ENCODE data around the gene WASHC2A.
"Not testable (repeated sequence)": the region's sequence is repeated elsewhere in the genome, so short reads cannot be mapped to it uniquely, and the experiment has no call there.

WASHC2A gene

DNA sequence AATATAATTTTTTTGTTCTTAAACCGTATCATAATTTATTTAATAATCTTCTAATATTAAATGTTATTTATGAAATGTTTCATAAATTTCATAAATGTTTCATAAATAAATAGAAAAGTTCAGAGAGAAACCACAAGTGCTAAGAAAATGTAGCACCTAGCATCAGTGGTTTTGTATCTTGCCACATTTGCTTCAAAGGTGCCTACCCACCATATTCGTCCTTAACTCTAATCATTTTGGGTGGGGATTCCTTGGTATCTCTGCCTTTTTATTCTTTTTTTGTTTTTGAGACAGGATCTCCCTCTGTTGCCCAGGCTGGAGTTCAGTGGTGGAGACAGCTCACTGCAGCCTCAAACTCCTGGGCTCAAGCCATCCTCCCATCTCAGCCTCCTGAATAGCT, 7.4 kb downstream of the WASHC2A start:
- not testable (repeated sequence) for DNase-seq

DNA sequence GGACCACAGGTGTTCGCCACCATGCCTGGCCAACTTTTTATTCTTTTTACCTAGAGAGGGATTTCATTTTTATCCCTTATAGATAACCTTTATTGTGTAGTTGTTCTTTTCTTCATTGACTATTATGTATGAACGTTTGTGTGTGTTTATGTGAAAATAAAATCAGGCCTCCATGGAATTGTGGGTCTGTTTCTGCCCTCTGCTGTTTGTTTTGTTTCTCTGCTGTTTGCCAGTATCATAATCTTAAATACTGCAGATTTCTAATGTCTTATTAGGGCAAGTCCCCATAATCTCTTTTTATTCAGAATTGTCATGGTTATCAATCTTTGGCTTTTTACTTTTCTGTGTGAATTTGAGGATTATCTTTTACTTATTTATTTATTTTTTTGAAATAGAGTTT, 7.8 kb downstream of the WASHC2A start:
- not testable (repeated sequence) for DNase-seq

- not testable (repeated sequence) for DNase-seq
Measured at GRCh38 chr10:50091304-50091703, 23.6 kb downstream of the WASHC2A start.

DNA sequence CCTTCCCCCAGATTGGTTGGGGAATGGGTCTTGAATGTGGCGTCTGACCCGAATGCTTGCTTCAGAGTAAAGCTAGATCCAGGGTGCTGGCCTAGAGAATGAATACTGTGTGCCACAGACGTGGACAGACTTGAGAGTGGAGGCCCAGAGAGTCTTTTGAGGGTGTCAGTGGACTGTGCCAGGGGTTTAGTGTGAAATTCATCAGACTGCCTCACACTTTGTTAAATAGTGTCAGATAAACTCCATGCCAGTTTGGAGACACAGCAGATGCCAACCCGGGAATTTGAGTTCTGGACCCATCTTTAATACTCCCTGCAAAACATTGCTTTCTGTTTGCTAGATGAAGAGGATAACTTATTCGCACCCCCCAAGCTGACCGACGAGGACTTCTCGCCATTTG, 25.2 kb downstream of the WASHC2A start:
- not testable (repeated sequence) for DNase-seq

- DNase-seq, result not testable (repeated sequence)
Measured at GRCh38 chr10:50094630-50095029, 26.9 kb downstream of the WASHC2A start.

DNA sequence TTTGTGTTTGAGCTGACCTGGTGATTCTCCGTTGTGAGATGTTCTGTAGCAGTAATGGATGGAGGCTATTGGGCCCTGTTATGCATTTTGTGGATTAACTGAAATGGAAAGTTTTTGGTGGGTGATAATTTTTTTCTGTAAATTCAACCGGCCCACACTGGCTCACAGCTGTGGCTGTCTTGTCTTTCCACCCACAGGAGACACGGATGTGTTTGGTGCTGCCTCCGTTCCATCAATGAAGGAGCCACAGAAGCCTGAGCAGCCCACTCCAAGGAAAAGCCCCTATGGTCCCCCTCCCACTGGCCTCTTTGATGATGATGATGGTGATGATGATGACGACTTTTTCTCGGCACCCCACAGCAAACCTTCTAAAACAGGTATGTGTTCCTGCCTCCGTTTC, 27.6 kb downstream of the WASHC2A start:
- not testable (repeated sequence) for DNase-seq

- not testable (repeated sequence) for DNase-seq
Measured at GRCh38 chr10:50096722-50097121, 29.0 kb downstream of the WASHC2A start.

DNA sequence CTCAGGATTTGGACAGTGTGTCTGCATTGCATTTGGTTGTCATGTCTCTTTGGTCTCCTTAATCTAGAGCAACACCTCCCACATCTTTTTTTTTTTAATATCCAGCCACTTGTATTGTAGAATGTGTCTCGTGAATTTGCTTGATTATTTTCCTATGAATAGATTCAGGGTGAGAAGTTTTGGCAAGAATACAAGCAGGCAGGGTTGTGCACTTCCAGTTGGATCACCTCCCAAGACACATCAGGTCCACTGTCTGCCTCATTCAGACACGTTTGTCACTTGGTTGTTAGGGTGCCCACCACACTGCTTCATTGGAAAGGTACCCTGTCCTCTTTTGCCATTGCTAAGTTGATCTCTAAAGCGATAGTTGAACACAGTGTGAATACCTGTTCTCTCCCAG, 30.9 kb downstream of the WASHC2A start:
- not testable (repeated sequence) for DNase-seq

- not testable (repeated sequence) for DNase-seq
Measured at GRCh38 chr10:50101139-50101582, 33.4 kb downstream of the WASHC2A start.

DNA sequence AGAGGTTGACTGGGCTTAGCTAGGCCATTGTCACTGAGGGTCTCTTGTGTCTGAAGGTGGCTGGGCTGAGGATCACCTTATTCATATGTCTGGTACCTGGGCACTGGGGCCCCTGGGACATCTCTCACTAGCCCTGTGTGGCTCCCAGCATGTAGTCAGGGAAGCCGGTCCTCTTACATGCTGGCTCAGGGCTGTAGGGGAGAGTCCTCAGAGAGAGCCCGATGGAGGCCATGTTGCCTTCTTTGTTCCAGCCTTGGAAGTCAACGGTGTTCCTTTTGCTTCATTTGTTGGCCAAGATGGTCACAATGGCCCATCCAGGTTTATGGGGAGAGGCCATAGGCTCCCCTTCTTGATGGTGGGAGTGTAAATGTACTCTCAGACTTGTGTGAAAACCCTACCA, 34.0 kb downstream of the WASHC2A start:
- DNase-seq, result not testable (repeated sequence)

DNA sequence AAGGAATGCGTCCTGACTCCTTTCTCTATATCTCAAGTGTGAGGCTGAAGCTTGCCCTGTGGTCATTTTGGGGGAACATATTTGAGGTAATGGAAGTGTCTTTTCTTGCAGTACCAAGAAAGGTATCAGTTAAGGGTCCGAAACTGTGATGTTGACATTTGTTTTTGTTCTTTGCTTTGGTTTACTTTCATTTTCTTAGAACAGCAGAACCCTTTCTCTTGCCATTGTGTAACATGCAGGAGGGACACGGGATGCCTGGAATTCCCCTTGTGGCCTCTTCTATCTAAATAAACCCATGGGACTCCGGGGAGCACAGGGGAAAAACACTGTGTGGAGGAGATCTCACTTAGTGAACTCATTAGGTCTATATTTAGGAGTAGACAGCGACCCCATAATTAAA, 34.5 kb downstream of the WASHC2A start:
- not testable (repeated sequence) for DNase-seq

DNA sequence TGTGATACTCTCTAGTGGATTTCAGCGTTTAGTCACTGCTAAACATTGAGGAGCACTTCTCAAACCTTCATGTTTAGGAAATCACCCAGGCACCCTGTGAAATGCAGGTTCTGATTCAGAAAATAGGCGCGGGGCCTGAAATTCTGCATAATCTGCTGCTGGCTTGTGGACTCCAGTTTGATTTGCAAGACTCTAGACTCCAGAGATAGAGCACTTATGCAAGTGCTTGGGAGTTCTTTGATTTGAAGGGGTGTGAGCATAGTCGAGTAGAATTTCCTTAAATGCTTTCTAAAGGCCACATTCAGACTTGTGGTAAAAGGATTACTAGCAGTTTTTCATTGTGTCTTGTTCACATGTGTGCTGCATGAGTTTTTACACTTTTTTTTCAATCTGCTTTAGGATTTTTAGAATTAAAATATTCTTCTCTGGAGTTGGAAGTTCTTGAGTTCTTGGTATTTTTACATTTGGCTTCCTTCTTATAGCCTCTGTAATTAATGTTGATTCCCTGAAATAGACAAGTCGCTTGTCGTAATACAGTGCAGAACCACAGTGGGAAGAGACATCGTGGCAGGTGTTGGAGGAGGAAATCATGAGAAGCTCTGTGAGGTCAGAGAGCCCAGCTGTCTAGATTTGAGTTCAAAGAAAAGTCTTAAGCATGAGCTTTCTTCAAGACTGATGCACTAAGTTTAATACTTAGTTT, 41.4 kb downstream of the WASHC2A start:
- DNase-seq, result not testable (repeated sequence)

GRCh38 chr10:50112419-50113112, 44.8 kb downstream of the WASHC2A start:
- not testable (repeated sequence) for DNase-seq

- not testable (repeated sequence) for DNase-seq
Measured at GRCh38 chr10:50126765-50127164, 59.0 kb downstream of the WASHC2A start.

DNA sequence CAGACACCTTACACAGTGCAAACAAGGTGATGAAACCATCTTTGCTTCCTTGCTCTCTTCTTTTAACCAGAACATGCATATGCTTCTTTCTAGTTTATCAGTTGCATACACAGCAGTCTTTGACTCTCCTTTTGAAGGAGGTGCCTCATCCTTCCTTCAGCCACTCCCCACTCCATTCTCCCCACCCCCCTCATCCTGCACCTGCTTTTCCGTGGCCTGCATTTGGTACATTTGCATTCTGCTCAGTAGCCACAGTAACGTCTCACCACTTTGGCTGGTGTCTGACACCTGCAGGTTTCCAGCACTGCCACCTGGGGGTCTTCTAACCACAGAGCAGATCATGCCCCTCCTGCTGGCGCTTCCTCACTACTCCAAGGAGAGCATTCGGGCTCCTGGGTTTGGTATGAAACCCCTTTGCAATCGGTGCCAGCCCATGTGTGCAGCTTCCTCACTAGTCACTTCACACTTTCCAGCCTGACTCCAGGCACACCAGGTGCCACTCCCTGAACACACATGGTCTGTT, 60.1 kb downstream of the WASHC2A start:
- DNase-seq, result not testable (repeated sequence)

DNA sequence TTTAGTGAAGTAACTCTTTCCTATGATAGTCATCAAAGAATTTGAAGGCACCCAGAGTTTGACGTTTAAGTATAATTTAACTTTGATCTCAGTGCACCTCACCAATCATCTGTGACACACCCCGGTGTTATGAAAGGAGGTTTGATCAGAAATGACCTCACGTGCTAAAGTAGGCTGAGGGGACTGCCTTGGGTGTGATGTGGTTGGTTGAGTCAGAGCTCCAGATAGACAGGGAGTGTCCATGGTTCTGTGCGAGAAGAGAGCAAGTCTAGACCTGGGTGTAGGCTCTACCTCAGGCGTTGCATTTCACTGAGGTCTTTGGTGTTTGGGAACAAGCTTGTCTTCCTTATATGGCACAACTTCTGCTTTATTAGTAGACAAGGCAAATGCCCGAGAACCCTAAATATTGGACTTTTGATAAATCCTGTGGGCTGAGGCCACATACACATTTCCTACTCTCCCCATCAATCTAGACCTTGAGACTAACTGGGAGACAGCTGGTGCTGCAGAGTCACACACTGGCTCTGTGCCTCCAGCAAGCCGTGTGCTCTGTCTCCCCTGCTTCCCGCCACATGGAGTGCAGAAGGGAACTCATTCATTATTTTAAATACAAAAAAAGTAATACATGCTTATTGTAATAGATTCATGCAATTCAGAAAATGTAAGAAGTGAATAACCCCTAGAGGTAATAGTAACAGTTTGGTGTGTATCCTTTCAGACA, 63.7 kb downstream of the WASHC2A start:
- not testable (repeated sequence) for DNase-seq

DNA sequence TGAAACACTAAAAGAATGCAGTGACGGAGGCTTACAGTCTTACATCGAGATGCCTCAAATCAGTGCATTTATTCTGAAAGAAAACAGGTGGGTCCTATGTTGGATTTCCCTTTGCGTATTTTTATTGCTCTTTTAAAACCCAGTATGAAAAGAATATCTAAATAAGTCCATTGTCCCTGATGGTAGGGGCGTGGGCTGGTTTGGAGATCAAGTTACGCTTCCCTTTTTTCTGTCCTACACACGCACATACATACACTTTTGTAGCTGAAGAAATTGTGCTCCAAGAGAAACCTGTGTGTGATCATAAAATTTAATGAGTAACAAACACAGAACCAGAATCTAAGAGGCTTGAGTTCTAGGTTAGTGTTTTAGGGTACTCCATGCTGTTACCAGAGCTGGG, 64.6 kb downstream of the WASHC2A start:
- DNase-seq, result not testable (repeated sequence)

- not testable (repeated sequence) for DNase-seq
Measured at GRCh38 chr10:50132841-50133240, 65.1 kb downstream of the WASHC2A start.

- not testable (repeated sequence) for DNase-seq
Measured at GRCh38 chr10:50143512-50144174, 75.9 kb downstream of the WASHC2A start.

- DNase-seq, result not testable (repeated sequence)
Measured at GRCh38 chr10:50145575-50145974, 77.8 kb downstream of the WASHC2A start.

DNA sequence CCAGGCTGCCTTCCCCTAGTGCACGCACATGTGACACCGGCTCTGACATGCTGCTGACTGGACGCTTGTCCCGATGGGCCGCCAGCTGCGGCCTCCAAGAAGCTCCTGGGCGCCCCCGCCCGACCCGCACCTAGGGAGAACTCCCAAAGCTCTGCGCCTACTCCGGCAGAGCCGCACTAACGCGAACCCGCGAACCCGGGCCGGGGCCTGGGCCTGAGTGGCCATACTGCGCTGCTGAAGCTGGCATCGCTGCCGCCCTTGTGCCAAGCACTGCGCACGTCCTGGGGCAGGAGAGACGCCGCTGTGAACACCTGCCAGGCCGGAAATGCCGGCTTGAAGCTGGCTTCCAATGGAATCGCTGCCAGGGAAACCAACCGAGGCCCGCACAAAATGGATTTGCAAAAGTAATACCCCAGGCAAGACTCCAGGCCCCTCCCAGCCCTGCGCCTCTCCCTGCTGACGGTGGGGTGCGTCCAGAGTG, 85.1 kb downstream of the WASHC2A start:
- no peak for DNase-seq

- DNase-seq, result not testable (repeated sequence)
Measured at GRCh38 chr10:50157868-50158267, 90.1 kb downstream of the WASHC2A start.
